D721Med (cell line): ENCODE data around the gene RNMT.
"Not testable (repeated sequence)": the region's sequence is repeated elsewhere in the genome, so short reads cannot be mapped to it uniquely, and the experiment has no call there.

Experiments
- DNase-seq: peaks from one replicate; pipeline ENCODE4 v3.0.0; 2011; ENCODE audit warnings: low spot score; ENCODE audit not compliant: insufficient read length
- FAIRE-seq: peaks from 2 replicates; lab custom pipeline; 2011; peaks lifted over from hg19 to GRCh38; lab: Jason Lieb, UNC
- TF ChIP-seq, protein P1 (sequence below): IDR thresholded peaks from 2 replicates; pipeline ENCODE4 v1.5.1; 2012; ENCODE audit warnings: mild to moderate bottlenecking, control low read depth; ENCODE audit not compliant: insufficient read depth; ENCODE audit errors: missing control alignments

The RNMT gene

DNA sequence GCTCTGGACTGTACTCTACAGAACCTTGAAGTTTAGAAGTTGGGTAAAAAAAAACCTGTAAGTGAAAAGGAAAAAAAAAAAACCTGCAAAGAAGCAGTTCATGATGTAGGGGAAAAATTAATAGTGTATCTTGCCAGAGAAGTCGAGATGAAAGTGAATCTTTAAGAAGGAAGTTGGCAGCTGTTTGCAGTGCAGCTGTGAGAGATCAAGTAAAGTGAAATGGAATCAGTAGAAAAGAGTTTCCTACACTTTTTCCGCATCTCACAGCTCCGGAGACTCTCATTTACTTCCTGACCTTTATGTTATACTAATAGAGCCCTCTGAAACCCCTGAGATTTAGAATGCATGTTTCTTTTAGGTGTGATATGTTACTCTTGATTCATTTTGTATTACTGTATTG lies 19.2 kb downstream of the RNMT start:
- TF ChIP-seq, protein P1, sequence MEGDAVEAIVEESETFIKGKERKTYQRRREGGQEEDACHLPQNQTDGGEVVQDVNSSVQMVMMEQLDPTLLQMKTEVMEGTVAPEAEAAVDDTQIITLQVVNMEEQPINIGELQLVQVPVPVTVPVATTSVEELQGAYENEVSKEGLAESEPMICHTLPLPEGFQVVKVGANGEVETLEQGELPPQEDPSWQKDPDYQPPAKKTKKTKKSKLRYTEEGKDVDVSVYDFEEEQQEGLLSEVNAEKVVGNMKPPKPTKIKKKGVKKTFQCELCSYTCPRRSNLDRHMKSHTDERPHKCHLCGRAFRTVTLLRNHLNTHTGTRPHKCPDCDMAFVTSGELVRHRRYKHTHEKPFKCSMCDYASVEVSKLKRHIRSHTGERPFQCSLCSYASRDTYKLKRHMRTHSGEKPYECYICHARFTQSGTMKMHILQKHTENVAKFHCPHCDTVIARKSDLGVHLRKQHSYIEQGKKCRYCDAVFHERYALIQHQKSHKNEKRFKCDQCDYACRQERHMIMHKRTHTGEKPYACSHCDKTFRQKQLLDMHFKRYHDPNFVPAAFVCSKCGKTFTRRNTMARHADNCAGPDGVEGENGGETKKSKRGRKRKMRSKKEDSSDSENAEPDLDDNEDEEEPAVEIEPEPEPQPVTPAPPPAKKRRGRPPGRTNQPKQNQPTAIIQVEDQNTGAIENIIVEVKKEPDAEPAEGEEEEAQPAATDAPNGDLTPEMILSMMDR = no peak
- FAIRE-seq = no peak
- DNase-seq = no peak

DNA sequence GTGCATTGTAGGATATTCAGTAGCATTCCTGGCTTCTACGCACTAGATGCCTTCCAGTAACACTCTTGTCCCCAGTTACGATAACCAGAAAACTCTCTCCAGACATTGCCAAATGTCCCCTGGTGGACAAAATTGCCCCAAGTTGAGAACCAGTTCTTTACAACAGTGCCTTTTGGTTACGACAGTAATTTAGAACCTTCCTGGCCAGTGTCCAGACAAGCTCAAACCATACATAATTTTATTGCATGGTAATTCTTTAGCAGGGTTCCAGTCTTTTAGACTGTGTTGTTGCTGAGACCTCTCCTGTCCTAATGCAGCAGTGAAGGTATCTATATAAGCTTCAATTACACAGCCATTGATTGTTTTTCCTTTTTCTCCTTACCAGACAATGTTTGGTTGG lies 20.2 kb downstream of the RNMT start:
- TF ChIP-seq, protein P1 = no peak
- FAIRE-seq (no peak), DNase-seq (no peak)

DNA sequence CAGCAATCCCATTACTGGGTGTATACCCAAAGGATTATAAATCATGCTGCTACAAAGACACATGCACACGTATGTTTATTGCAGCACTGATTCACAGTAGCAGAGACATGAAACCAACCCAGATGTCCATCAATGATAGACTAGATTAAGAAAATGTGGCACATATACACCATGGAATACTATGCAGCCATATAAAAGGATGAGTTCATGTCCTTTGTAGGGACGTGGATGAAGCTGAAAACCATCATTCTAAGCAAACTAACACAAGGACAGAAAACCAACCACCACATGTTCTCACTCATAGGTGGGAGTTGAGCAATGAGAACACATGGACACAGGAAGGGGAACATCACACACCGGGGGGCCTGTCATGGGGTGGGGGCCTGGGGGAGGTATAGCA lies 25.1 kb downstream of the RNMT start:
- not testable (repeated sequence) for DNase-seq, FAIRE-seq

DNA sequence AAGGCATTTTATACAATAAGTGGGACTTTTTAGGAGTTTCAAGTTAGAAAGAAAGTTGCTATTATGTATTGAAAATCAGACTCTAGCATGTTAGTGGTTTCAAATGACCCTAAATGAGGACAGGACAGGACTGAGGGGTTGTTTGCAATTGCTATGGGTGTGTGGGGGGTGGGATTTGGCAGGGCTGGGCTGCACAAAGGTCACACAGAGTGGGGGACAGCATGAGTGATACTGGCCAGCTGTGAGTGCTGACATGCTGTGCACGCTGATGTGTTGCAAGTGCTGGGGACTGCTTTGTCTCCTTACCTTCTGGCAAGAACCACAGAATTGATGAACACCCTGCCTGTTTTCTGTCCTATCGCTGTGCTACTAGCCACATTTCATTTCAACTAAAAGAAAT lies 29.8 kb downstream of the RNMT start:
- no peak for FAIRE-seq
- no peak for DNase-seq
- TF ChIP-seq, protein P1 = no peak

DNA sequence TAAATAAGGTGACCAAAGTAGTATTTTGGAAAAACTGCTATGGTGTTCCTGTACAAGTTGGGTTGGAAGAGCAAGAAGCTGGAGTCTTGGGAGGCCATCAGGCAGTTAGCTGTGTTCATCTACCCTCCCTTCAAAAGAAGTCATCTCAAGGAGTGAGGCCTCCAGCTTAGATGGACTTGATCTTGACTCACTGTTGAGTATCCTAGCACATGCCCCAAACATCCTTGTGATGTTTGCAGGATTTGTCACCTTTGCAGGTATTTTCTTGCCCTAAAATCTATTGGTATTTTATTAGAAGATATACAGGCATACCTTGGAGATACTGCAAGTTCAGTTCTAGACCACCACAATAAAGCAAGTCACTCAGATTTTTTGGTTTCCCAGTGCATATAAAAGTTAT lies 30.2 kb downstream of the RNMT start:
- FAIRE-seq = no peak

DNA sequence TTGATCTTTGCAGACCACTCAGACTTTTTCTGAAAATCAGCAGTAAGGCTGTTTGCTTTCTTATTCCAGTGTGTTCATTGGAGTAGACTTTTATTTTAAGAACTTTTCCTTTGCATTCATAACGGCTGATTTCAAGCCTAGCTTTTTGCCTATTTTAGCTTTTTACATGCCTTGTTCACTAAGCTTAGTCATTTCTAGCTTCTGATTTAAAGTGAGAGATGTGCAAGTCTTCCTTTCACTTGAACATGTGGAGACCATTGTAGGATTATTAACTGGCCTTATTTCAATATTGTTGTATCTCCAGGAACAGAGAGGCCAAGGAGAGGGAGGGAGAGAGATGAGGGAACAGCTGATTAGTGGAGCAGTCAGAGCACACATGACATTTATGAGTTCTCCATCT lies 32.1 kb downstream of the RNMT start:
- no peak for DNase-seq
- TF ChIP-seq, protein P1 = no peak
- FAIRE-seq = no peak

More for the DNA sequence above, 30.2 kb downstream of the RNMT start:
- no peak for DNase-seq
- TF ChIP-seq, protein P1 = no peak

DNA sequence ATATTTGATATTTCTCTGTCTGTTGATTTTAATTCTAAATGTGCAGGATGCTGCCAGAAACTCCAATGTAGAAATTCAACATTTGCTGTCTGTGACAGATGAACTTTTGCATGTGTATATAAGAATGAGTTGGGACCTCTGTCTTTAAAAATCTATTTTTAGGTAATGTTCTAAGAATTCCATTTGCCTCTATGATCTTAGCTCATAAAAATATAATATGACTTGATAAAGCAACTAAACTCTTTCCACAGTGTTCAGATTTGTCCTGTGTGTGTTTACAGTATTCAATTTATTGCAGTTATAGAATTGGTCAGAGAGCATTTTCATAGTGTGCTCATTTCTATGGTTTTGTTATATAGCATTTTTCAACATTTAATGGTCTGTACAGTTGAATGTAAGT lies 33.6 kb downstream of the RNMT start:
- TF ChIP-seq, protein P1 = no peak
- DNase-seq (no peak), FAIRE-seq (no peak)

DNA sequence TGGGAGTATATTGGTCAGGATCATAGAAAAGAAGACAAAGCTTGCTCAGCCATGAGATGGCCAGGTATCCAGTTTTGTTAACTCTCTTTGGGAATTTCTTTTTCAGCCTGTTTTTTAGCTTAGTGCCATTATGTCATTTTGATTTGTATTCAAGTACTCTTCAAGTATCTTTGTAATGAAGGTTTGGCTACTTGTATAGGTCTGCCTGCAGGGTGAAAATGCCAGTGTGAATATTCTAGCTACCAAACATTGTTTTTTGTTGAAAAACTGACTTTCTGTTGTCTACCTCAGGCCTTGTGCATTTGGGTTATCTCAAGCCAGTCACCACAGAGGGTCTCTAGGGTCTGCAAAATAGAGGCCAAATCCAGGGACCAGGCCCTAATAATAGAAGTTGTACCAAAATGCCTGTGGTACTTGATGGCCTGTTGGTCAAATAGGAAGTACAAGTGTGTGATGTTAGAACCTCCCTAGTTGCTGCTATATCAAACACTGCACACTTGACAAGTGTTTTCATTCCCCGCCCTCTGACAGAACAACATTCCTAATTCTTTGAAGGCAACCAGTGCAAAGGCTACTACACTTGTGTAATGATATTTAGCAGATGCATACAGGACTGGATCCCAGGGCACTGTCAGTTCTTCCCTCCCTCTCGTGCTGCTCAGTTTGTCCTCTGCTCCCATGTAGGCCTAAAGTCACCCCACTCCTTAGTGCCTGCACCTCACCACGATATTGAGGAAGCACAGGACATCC lies 36.4 kb downstream of the RNMT start:
- TF ChIP-seq, protein P1 = no peak
- FAIRE-seq = no peak
- no peak for DNase-seq
